ENCODE data around the gene SLC19A1.
"Not testable (repeated sequence)": the region's sequence is repeated elsewhere in the genome, so short reads cannot be mapped to it uniquely, and the experiment has no call there.

SLC19A1 gene

DNA sequence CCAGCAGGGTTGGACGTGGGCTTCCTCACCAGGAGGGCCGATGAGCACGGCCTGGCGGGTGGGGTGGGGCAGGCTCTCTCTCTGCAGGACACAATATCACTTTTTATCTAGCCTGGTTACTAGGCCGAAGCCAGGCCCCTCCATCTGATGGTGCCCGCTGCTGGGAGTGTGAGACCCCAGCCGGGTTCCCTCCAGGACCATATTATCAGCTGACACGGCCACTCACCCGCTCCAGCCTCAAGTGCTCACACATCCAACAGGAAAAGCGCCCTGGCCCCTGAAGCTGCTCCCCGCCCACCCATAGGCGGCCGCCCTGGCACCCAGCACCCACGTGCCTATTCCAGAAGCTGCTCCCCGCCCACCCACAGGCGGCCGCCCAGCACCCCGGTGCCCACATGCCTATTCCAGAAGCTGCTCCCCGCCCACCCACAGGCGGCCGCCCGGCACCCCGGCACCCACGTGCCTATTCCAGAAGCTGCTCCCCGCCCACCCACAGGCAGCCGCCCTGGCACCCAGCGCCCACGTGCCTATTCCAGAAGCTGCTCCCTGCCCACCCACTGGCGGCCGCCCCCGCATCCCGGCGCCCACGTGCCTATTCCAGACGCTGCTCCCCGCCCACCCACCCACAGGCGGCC is 5.0 kb downstream of the SLC19A1 start:
- no peaks in the 10 kb centered on the region for H3K36me3 ChIP-seq (ENCODE audit: insufficient read depth, low read length)
- H3K4me1 ChIP-seq (ENCODE audit: control insufficient read depth, insufficient read depth, low read length, unreplicated experiment): peaks cover 5% of the 10 kb centered on the region
- no peaks in the 10 kb centered on the region for H3K27me3 ChIP-seq (ENCODE audit: insufficient read depth, low read length)
- H2AFZ ChIP-seq (ENCODE audit: low read length, unreplicated experiment): no peak overlapping the region
- H3K79me2 ChIP-seq (ENCODE audit: control insufficient read depth, insufficient read depth, low read length, unreplicated experiment): peaks cover 25% of the 10 kb centered on the region
- no peak overlapping the region for H3K4me3 ChIP-seq (ENCODE audit: low read depth, low read length)
- H3K27ac ChIP-seq (ENCODE audit: low read depth, low read length): no peak overlapping the region

DNA sequence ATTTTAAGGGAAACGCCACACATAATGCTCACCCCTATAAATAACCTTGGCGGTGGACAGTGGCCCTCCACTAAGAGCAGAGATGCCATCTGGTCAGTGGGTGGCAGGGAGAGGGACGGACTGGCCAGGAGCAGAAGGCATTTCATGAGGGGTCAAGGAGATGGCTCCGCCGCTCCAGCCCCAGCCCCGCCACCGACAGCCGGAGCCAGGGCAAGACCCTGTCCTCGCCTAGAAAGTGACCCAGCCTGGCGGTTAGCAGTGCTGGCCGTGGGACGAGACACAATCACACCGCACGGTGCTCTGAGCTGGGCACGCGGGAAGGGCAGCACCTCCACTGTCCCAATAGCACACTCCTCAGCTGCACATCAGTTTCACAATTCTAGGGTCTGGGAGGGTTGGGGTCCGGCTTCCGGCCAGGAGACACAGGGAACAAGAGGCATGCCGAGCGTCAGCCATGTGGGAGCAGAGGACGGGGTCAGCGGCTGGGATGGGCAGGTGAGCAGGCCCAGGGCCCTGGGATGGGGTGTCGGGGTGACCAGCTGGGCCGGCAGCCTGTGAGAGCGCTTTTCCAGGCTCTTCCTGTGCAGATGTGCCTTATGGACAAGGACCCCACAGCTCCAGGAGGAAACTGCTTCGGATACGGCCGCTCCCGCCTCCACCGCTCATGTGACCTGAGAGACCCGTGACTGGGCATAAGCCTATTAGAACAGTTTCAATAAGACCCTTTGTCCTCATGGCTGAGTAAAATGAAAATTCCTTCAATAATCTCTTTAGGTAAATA is 5.7 kb downstream of the SLC19A1 start:
- H3K27me3 ChIP-seq (ENCODE audit: insufficient read depth, low read length): no peaks in the 10 kb centered on the region
- H3K27ac ChIP-seq (ENCODE audit: low read depth, low read length): no peak overlapping the region
- H2AFZ ChIP-seq (ENCODE audit: low read length, unreplicated experiment): no peak overlapping the region
- peaks cover 24% of the 10 kb centered on the region for H3K79me2 ChIP-seq (ENCODE audit: control insufficient read depth, insufficient read depth, low read length, unreplicated experiment)
- peaks cover 5% of the 10 kb centered on the region; the same call in 1 of the 2 replicates for H3K36me3 ChIP-seq (ENCODE audit: insufficient read depth, low read length)
- peaks cover 5% of the 10 kb centered on the region for H3K4me1 ChIP-seq (ENCODE audit: control insufficient read depth, insufficient read depth, low read length, unreplicated experiment)
- no peak overlapping the region for H3K4me3 ChIP-seq (ENCODE audit: low read depth, low read length)

DNA sequence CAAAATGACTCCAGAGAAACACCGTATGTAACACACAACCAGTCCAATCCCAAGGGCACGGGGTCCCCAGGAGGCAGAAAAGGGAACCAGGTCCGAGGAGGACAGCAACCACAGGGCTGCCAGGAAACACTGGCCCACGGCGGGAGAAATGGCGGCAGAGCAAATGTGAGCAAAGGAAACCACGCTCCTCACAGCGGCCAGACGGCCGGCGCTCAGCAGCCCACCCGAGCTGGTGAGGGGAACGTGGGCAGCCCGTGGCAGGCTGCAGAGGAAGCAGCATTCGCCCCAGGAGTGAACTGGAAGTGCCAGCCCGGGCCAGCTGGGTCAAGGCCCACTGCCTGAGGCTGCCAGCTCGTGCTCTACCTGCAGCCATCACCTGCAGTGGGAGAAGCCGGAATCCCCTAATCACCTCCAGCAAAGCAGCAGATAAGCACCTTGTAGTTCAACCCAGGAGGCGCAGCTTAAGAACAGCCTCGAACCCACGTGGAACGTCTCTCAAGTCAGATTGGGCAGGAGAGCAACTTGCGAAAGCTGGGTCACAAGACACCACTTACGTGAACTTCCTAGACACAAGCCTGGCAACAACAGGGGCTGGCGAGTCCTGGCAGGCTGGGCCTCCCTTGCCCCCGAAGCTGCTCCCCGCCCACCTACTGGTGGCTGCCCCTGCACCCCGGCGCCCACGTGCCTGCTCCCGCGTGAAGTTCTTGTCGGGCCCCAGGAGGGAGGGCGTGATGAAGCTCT is 6.7 kb downstream of the SLC19A1 start:
- Histone ChIP-seq H3K4me1 (ENCODE audit: control insufficient read depth, insufficient read depth, low read length, unreplicated experiment) (no peaks in the 10 kb centered on the region), H3K36me3 (ENCODE audit: insufficient read depth, low read length) (peaks cover 5% of the 10 kb centered on the region; the same call in 1 of the 2 replicates), H3K27me3 (ENCODE audit: insufficient read depth, low read length) (no peaks in the 10 kb centered on the region), H3K27ac (ENCODE audit: low read depth, low read length) (no peak overlapping the region), H3K79me2 (ENCODE audit: control insufficient read depth, insufficient read depth, low read length, unreplicated experiment) (peaks cover 15% of the 10 kb centered on the region), H3K4me3 (ENCODE audit: low read depth, low read length) (no peak overlapping the region), H2AFZ (ENCODE audit: low read length, unreplicated experiment) (no peak overlapping the region)

DNA sequence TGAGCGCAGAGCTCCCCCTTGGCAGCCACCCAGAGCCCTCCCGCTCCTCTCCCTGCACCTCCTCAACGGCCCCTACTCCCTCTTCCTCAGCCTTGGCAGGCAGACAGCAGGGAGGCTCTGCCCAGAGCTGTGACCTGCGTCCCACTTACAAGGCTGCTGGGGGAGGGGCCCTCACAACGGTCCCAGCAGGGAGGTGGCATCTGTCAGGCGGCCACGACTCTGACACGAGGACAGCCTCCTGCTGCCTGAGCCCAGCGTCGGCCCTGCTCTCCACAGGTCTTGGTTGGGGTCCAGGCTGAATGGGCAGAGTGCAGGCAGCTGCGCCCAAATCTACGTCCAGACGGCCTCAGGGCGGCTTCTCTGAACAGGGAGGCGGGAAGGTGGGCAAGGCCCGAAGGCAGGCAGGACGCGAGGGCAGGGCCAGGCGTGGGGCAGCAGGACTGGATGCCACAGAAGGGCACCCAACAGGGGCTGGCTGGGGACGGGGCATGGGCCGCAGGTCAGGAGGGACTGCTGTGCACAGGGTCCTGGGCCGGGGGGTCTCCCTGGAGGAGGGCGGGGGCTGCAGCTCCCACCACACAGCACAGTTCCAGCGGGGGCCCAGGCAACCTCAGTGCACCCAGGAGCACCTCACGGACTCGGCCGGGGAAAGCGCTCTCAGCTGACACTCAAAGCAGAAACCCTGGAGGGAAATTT is 7.5 kb downstream of the SLC19A1 start:
- no peaks in the 10 kb centered on the region for H3K4me1 ChIP-seq (ENCODE audit: control insufficient read depth, insufficient read depth, low read length, unreplicated experiment)
- H3K4me3 ChIP-seq (ENCODE audit: low read depth, low read length): no peak overlapping the region
- H3K27ac ChIP-seq (ENCODE audit: low read depth, low read length): no peak overlapping the region
- no peaks in the 10 kb centered on the region for H3K27me3 ChIP-seq (ENCODE audit: insufficient read depth, low read length)
- peaks cover 13% of the 10 kb centered on the region for H3K79me2 ChIP-seq (ENCODE audit: control insufficient read depth, insufficient read depth, low read length, unreplicated experiment)
- H3K36me3 ChIP-seq (ENCODE audit: insufficient read depth, low read length): peaks cover 12% of the 10 kb centered on the region; the same call in 1 of the 2 replicates
- no peak overlapping the region for H2AFZ ChIP-seq (ENCODE audit: low read length, unreplicated experiment)

DNA sequence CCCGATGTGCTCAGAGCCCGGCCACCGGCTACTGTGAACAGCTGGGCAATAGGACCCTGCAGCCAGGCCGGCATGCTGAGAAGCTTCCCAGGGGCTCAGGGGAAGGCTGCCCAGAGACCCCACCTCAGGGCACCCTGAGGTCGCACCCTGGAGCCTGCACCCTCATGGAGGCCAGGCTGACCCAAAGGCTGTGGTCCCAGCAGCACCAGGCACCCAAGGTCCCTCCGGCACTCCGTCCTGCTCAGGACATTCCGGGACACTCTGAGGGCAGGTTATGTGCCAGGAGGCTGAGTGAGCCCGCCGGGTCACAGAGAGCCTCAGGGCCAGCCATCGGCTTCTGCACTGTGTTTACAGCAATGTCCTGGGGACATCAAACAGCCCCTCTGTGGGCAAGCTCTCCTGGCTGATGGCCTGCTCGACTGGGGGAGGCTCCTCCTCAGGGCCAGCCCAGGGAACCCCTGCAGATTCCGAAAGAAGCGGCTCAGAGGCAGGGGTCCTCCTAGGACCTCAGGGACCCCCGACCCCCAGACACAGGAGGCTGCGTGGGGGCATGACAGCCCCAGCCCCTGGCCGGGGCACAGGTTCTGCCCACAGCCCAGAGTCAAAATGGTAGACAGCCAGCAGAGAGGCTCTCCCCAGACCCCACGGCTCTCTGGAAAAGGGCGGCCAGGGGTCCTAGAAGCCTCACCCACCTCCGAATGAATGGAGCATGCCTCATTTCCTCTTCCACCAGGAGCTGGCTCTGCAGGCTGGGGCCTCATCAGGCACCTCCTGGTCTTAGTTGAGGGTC is 8.2 kb downstream of the SLC19A1 start:
- peaks cover 10% of the 10 kb centered on the region for H3K79me2 ChIP-seq (ENCODE audit: control insufficient read depth, insufficient read depth, low read length, unreplicated experiment)
- H3K27ac ChIP-seq (ENCODE audit: low read depth, low read length): no peak overlapping the region
- no peak overlapping the region for H2AFZ ChIP-seq (ENCODE audit: low read length, unreplicated experiment)
- H3K4me1 ChIP-seq (ENCODE audit: control insufficient read depth, insufficient read depth, low read length, unreplicated experiment): no peaks in the 10 kb centered on the region
- peaks cover 14% of the 10 kb centered on the region; the same call in 1 of the 2 replicates for H3K36me3 ChIP-seq (ENCODE audit: insufficient read depth, low read length)
- H3K27me3 ChIP-seq (ENCODE audit: insufficient read depth, low read length): no peaks in the 10 kb centered on the region
- no peak overlapping the region for H3K4me3 ChIP-seq (ENCODE audit: low read depth, low read length)

DNA sequence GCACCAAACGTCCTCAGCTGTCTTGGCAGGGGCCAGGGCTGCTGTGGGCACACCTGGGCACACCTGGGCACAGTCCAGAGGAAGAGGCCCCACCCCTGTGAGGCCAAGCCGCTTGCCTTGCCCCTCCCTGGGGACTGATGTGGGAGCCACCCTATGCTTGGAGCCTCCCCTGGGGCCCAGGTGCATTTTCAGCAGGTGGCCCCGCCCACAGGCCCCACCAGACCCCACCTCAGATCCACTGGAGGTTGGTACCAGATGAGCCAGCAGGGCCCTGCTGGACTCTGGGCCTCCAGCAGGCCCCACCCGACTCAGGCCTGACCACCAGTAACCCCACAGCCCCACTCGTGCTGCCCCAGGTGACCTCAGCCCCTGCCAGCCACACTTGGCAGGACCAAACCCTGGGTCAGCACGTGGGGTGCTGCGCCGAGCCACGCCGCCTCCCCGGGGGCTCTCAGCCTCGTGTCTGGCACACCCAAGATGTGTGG is 8.8 kb downstream of the SLC19A1 start:
- H3K36me3 ChIP-seq (ENCODE audit: insufficient read depth, low read length): peaks cover 14% of the 10 kb centered on the region; the same call in 1 of the 2 replicates
- H3K27ac ChIP-seq (ENCODE audit: low read depth, low read length): no peak overlapping the region
- peaks cover 4% of the 10 kb centered on the region for H3K79me2 ChIP-seq (ENCODE audit: control insufficient read depth, insufficient read depth, low read length, unreplicated experiment)
- no peak overlapping the region for H3K4me3 ChIP-seq (ENCODE audit: low read depth, low read length)
- no peaks in the 10 kb centered on the region for H3K27me3 ChIP-seq (ENCODE audit: insufficient read depth, low read length)
- H3K4me1 ChIP-seq (ENCODE audit: control insufficient read depth, insufficient read depth, low read length, unreplicated experiment): no peaks in the 10 kb centered on the region
- no peak overlapping the region for H2AFZ ChIP-seq (ENCODE audit: low read length, unreplicated experiment)

DNA sequence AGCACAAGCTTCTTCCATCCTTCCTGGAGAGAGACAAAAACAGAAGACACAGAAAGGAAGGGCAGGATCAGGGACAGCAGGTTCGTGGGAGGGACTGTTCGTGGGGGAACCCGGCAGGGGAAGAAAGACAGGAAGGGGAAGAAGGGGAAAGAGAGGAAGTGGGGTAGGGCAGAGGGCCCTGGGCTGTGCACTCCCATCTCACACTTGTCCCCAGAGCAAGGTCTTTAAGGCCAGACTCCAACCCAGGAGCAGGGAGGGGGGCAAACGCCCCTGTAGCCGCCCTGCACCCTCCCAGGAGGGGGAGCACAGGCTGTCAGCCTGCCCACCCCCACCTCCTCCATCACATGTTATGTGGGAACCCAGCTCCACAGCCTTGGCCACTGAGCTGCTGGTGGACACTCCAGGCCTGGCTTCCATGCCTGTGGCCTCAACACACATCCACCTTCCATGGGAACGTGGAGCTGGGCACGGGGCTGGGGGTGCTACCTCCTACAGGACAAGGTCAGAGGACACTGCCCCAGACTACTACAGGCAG is 9.3 kb downstream of the SLC19A1 start:
- Histone ChIP-seq H3K79me2 (ENCODE audit: control insufficient read depth, insufficient read depth, low read length, unreplicated experiment) (peaks cover 4% of the 10 kb centered on the region), H3K27me3 (ENCODE audit: insufficient read depth, low read length) (no peaks in the 10 kb centered on the region), H3K27ac (ENCODE audit: low read depth, low read length) (no peak overlapping the region), H3K4me1 (ENCODE audit: control insufficient read depth, insufficient read depth, low read length, unreplicated experiment) (no peaks in the 10 kb centered on the region), H3K4me3 (ENCODE audit: low read depth, low read length) (no peak overlapping the region), H3K36me3 (ENCODE audit: insufficient read depth, low read length) (peaks cover 14% of the 10 kb centered on the region; the same call in 1 of the 2 replicates), H2AFZ (ENCODE audit: low read length, unreplicated experiment) (no peak overlapping the region)

DNA sequence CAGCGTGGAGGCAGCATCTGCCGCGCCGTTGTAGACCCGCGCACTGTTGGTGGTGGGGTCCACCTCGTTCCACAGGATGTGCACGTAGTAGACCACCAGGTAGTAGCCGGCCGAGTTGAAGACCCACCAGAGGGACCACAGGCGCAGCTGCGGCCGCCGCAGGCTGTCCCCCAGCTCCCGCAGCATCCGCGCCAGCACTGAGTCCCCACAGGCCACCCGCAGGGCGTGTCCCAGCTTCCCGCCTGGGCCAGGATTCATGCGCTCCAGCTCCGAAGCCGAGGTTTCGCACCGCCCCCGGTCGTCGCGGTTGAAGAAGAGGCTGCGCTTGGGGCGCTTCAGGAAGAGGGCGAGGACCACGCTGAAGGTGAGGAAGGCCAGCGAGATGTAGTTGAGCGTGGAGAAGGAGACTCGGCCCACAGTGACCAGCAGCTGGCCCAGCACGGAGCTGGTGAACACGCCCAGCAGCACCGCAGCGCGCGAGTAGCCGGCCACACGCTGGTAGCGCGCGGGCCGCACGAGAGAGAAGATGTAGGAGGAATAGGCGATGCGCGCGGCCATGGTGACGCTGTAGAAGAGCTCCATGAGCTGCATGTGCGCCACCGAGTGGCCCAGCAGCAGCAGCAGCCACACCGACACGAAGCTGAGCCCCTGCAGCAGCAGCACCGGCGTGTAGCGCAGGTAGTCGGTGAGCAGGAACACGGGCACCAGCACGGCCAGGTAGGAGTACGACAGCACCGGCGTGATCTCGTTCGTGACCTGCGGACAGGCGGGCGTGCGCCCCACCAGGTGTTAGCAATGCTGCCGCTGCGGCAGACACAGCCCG is 10.6 kb downstream of the SLC19A1 start:
- Histone ChIP-seq H3K36me3 (ENCODE audit: insufficient read depth, low read length) (peaks cover 14% of the 10 kb centered on the region; the same call in 1 of the 2 replicates), H3K79me2 (ENCODE audit: control insufficient read depth, insufficient read depth, low read length, unreplicated experiment) (peaks cover 4% of the 10 kb centered on the region), H3K27ac (ENCODE audit: low read depth, low read length) (no peak overlapping the region)

DNA sequence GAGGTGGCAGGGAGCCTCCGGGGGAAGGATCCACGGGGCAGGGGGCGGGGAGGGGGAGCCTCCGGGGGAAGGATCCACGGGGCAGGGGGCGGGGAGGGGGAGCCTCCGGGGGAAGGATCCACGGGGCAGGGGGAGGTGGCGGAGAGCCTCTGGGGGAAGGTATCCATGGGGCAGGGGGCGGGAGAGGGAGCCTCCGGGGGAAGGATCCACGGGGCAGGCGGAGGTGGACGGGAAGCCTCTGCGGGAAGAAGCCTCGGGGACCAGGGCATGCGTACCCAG is 11.2 kb downstream of the SLC19A1 start:
- H3K36me3 ChIP-seq (ENCODE audit: insufficient read depth, low read length): peaks cover 14% of the 10 kb centered on the region; the same call in 1 of the 2 replicates

More for the DNA sequence above, 10.6 kb downstream of the SLC19A1 start:
- Histone ChIP-seq H3K4me3 (ENCODE audit: low read depth, low read length) (no peak overlapping the region), H3K4me1 (ENCODE audit: control insufficient read depth, insufficient read depth, low read length, unreplicated experiment) (no peaks in the 10 kb centered on the region), H3K27me3 (ENCODE audit: insufficient read depth, low read length) (no peaks in the 10 kb centered on the region), H2AFZ (ENCODE audit: low read length, unreplicated experiment) (no peak overlapping the region)

More for the DNA sequence above, 11.2 kb downstream of the SLC19A1 start:
- not testable (repeated sequence) for H3K27me3 ChIP-seq (ENCODE audit: insufficient read depth, low read length); H3K4me1 ChIP-seq (ENCODE audit: control insufficient read depth, insufficient read depth, low read length, unreplicated experiment); H3K4me3 ChIP-seq (ENCODE audit: low read depth, low read length); H3K79me2 ChIP-seq (ENCODE audit: control insufficient read depth, insufficient read depth, low read length, unreplicated experiment); H2AFZ ChIP-seq (ENCODE audit: low read length, unreplicated experiment); H3K27ac ChIP-seq (ENCODE audit: low read depth, low read length)

Data from ACC112 (cell line).